Measurements from ENCODE around the gene SIX3.

The SIX3 gene

GRCh38 chr2:44959855-44960254 lies 18.4 kb downstream of the SIX3 start:
- DNase-seq: no peak

GRCh38 chr2:44960871-44961270 lies 19.4 kb downstream of the SIX3 start:
- DNase-seq: no peak

- no peak for DNase-seq
Measured at GRCh38 chr2:44962176-44962695, 20.7 kb downstream of the SIX3 start.

- no peak for DNase-seq
Measured at GRCh38 chr2:44964752-44965236, 23.3 kb downstream of the SIX3 start.

- DNase-seq: no peak
Measured at GRCh38 chr2:44965684-44966083, 24.2 kb downstream of the SIX3 start.

GRCh38 chr2:44967056-44967455 lies 25.6 kb downstream of the SIX3 start:
- no peak for DNase-seq

GRCh38 chr2:44967727-44968432 lies 26.4 kb downstream of the SIX3 start:
- DNase-seq: no peak

GRCh38 chr2:44969936-44970335 lies 28.4 kb downstream of the SIX3 start:
- DNase-seq: no peak

- DNase-seq: no peak
Measured at GRCh38 chr2:44970846-44971450, 29.4 kb downstream of the SIX3 start.

GRCh38 chr2:44972771-44973535 lies 31.5 kb downstream of the SIX3 start:
- DNase-seq: no peak

- no peak for DNase-seq
Measured at GRCh38 chr2:44974064-44974715, 32.7 kb downstream of the SIX3 start.

GRCh38 chr2:44975571-44976450 lies 34.3 kb downstream of the SIX3 start:
- no peak for DNase-seq

GRCh38 chr2:44979581-44979980 lies 38.1 kb downstream of the SIX3 start:
- DNase-seq: no peak

GRCh38 chr2:44980751-44981713 lies 39.5 kb downstream of the SIX3 start:
- DNase-seq: no peak

GRCh38 chr2:44981714-44982108 lies 40.2 kb downstream of the SIX3 start:
- peak; percentile 58 for DNase-seq

- DNase-seq: no peak
Measured at GRCh38 chr2:44983836-44984604, 42.5 kb downstream of the SIX3 start.

- no peak for DNase-seq
Measured at GRCh38 chr2:44989176-44989575, 47.7 kb downstream of the SIX3 start.

- DNase-seq: no peak
Measured at GRCh38 chr2:44994377-44994776, 52.9 kb downstream of the SIX3 start.

Data from activated gamma-delta T cell treated with Interleukin-2 at 50 U/mL for 16 hours (primary cell).